NCI-H748 (cell line): ENCODE data around the gene GJA1.

ENCODE experiments used
- DNase-seq: peaks from one replicate; lab custom pipeline; 2025; ENCODE audit not compliant: unreplicated experiment; lab: John Stamatoyannopoulos, UW

The GJA1 gene

GRCh38 chr6:121482004-121482693 is 46.7 kb downstream of the GJA1 start:
- DNase-seq = no peak

GRCh38 chr6:121482751-121483150 is 47.3 kb downstream of the GJA1 start:
- DNase-seq = no peak

GRCh38 chr6:121485359-121485811 is 49.9 kb downstream of the GJA1 start:
- no peak for DNase-seq

- DNase-seq = no peak
Measured at GRCh38 chr6:121491576-121491975, 56.1 kb downstream of the GJA1 start.

- no peak for DNase-seq
Measured at GRCh38 chr6:121492536-121492935, 57.1 kb downstream of the GJA1 start.

GRCh38 chr6:121497970-121498375 is 62.5 kb downstream of the GJA1 start:
- DNase-seq = no peak

GRCh38 chr6:121498481-121499276 is 63.2 kb downstream of the GJA1 start:
- no peak for DNase-seq
